Activated CD8-positive, alpha-beta memory T cell treated with anti-CD3 and anti-CD28 coated beads for 24 hours (primary cell): ENCODE results near the gene CDON.

ENCODE experiments used
- DNase-seq: peaks from one replicate; pipeline ENCODE4 v3.0.0-alpha.2; 2020

The CDON gene

DNA sequence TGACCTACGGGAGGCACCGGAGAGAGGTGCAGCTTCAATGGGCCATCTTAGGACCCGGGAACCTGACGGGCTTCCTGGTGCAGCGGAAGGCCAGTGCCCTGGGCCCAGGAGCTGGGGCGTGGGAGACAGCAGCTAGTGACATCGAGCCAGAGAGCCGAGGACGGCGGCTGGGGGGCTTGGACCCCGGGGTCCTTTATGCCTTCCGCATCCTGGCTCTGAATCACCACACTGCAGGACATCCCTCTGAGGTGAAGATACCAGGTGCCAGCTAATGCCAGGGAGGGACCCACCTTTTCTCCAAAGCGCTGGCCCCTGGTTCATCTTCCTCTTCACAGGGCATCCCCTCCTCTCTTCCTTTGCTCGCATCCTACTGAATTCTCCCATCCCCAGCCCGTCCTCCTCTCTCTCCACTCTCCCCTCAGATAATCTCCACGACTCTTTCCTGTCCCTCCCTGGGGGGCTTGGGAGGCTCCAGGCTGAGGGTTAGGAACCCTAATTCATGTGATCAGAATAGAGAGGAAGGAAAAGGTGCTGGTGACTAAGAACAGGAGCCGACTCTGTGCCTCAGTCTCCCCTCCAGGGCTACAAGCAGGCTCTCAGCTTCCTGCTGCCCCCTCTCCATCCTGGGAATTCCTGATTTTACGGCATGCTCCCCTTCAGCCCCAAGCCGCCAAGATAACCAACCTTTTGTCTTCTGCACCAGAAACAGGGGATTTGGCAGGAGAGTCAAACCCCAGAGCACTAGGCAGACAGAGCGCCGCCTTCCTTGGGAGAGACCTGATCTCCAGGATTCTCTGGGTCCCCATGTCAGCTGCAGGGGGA lies 108.3 kb downstream of the CDON start:
- DNase-seq, result no peak

GRCh38 chr11:125953401-125953935 lies 109.2 kb downstream of the CDON start:
- DNase-seq, result no peak

DNA sequence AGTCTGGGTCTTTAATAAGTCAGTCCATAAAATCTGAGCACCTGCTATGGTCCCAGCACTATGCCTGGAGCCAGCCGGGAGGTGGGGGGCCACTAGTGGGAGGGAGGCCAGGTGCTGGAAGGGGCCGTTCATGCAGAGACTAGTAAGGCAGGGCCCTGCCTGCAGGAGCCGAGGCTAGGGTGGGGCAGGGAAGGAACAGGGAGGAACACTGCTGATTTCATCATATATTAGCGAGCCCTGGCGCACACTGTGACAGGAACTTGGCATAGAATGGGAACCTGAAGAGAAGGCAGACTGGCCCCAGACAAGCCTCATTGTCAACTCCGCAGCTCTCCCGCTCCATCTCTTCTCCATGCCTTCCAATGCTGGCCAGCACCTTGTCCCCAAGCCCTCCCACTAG lies 109.7 kb downstream of the CDON start:
- no peak for DNase-seq

DNA sequence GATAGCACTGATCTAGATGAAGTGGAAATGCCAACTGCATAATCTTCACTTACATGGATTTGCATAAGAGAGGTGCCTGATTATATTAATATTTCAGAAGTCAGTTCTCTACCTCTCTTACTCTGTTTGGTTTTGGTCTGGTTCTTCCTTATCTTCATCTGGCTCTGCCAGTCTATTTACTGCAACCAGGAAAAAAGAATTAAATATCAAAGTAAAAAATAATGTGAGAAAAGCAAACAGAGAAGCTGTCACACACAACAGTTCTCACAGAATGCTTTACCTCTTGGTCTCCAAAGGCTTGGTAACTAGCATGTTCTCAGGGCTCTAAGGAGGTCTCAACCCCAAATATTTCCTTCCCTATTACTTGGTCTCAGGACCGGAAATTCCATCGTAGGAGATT lies 110.1 kb downstream of the CDON start:
- DNase-seq, result no peak

DNA sequence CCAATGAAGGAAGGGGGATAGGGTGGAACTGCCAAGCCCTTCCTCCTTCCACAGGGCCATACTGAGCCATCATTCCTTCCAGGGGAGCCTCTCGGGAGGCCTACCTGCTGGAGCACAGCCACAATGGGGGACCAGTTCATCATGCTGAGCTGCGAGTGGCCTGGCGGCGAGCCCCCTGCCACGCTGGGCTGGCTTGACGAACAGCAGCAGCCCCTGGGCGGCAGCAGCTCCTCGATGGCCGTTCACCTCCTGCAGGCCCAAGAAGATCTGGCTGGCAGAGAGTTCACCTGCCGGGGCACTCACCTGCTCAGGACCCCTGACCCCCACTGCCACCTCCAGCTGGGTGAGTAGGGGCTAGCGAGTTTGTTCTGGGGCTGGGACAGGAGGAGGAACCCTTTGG lies 110.9 kb downstream of the CDON start:
- DNase-seq, result no peak

GRCh38 chr11:125950696-125951651 lies 111.7 kb downstream of the CDON start:
- no peak for DNase-seq

GRCh38 chr11:125950178-125950490 lies 112.5 kb downstream of the CDON start:
- DNase-seq, result no peak

DNA sequence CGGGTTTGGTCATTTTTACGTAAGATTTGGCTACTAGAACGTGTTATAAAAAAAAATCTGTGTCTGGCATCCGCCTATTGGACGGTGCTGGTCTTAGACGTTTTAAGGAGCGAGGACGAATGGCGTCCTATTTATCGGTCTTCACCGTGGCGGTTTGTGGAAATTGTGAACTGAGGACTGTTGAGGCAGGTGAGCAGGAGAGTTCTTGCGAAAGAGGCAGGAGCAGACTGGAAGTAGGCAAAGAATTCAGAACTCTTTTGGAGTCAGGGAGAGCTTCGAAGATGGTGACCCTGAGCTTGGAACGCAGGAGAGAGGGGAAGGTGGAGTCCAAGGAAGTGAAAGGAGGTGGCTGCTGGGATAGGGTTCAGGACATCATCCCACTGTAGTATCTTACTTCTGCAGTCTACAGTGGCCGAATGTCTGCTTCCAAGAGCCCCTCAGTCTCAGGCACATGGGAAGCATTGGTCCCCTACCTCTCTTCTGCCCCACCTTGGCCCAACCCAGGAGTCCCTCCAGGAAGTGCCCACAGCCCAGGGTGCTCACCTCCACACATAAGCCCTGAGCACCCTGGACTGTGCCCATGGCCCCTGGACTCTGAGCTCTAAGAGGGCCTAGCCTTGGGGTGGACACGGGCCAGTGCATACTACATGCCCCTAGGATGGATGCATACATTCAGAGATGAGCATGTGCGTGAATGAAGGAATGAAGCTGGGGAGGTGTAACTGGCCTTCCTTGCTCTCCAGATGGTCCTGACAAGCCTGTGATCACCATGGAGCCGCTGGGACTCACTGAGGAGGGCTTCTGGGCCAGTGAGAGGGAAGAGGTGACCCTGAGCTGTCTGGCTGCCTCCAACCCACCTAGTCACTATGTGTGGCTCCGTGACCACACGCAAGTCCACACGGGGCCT lies 113.1 kb downstream of the CDON start:
- no peak for DNase-seq

DNA sequence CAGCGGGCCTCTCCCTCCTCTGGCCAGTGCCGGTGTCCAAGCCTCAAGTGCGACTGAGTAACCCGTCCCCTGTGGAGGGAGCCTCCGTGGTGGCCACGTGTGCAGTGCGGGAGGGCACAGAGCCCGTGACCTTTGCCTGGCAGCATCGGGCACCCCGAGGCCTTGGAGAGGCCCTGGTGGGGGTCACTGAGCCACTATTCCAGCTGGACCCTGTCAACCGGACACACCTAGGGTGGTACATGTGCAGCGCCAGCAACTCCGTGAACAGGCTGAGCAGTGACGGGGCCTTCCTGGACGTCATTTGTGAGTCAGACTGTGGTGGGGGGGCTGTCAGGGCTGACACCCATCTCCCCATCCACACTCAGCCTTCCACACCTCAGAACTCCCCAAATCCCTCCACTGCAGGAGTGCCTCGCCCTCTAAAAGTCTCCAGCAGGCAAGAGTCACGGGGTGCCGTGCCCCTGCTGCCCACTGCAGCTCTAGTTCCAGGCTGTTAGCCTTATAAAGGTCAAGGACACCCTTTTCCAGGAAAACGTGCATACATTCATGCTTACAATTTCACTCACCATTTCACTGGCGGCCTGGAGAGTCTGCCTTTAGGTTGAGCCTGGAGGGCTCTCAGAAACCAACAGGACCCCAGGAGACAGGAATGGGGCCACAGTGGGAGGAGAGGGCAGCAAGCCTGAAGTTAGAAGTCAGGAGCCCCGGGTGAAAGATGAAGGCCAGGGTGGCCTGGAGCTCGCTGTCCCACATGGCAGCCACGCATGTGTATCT lies 114.2 kb downstream of the CDON start:
- DNase-seq, result no peak

DNA sequence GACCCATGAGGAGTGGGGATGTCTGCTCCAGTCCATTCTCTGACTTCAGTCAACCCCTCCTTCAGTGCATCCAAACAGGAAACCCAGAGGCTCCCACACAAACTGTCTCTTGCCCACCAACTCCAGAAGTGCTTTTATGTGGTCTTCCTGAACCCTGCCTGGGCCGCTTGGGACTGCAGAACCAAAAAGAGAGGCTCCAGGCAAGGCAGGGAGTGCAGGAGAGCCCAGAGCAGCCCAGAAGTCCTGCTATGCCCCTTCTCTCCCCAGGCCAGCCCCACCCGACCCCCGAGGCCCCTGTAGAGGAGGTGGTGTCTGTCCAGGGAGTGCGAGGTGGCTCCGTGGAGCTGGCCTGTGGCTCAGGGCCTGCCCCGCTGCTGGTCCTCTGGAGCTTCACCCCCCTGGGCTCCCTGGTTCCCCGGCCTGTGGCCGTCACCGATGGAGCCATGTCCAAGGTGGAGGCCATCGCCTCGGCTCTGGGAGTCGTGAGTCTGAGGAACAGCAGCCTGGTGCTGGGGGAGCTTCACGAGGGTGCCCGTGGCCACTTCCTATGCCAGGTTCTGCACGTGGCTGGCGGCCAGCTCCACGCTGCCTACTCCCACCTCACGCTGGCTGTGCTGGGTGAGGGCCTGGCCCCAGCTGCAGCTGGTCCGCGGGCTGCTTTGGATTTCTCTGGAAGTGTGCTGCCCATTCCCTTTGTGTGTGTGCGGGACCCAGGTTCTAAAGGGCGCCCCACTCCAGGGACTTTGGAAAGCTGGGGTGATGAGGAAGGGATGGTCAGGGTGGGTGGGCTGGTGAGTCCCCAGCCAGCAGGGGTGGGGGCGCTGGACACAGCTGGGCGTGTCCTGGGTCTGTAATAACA lies 115.0 kb downstream of the CDON start:
- DNase-seq, result no peak

DNA sequence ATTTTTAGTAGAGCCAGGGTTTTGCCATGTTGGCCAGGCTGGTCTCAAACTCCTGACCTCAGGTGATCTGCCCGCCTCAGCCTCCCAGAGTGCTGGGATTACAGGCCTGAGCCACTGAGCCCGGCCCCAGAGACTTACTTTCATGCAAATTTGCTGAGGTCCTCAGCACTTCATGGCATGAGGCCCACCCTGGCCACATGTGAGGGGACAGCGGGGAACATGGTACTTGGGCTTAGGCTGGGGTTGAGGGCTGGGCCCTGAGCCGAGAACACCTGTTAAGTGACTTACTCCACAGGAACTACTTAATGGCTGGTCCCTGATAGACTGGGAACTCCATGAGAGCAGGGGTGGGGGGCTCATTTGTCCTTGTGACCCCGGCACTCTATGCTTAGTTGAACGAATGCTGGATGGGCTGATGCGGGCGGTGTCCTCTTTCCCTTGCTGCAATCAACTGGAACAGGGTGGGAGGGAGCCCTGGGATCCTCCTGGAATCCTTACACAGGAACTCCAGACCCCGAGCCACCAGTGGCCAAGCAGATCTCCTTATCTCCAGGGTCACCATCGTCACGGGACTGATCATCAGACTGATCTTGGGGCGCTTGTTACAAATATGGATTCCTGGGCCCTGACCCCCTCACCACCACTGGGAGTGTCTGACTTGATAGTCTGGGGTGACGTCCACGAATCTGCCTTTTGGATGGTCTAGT lies 115.8 kb downstream of the CDON start:
- DNase-seq, result peak; percentile 42

GRCh38 chr11:125945797-125946520 lies 116.7 kb downstream of the CDON start, which contains the start of gene VSIG10L2:
Gene VSIG10L2, plus strand, starts transcription at chr11:125946044. Its CDS starts 12 bp downstream, at chr11:125946056.
- peak; percentile 47 for DNase-seq

DNA sequence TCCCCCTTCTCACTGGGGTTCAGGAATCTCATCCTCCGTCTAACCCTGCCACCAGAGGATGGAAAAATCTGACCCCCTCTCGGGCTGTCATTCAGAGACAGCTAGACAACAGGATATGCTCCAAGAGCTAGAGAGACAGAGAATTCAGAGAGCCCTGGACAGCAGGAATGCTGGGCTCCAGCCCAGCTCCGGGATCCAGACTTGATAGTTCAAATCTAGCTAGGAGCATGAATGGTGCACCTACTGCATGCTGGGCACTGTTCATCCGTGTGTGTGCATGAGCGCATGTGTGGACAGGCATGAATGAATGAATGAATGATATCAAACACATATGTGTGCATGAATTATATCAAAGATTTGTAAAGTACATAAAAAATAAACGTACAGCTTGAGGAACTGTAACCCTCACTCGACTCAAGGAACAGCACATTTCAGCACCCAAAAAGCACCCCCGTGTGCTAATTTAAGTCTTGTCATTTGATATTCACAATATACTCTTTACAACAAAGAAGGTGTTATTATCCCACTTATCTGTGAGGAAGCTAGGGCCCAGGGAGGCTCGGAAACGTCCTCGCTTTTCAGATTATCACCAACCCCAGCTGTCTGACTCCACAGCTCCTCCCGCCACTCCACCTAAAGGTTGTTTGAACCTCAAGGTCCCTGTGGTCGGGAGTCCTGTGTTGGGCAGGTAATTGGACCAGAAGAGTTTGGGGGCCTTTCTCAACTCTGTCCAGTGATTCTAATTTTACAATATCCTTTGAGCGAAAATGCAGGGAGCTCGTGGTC lies 117.5 kb downstream of the CDON start:
- DNase-seq, result no peak

- peak; percentile 48 for DNase-seq
Observed at GRCh38 chr11:125944350-125945010, 118.2 kb downstream of the CDON start.

GRCh38 chr11:125943661-125944349 lies 118.9 kb downstream of the CDON start:
- DNase-seq, result no peak

DNA sequence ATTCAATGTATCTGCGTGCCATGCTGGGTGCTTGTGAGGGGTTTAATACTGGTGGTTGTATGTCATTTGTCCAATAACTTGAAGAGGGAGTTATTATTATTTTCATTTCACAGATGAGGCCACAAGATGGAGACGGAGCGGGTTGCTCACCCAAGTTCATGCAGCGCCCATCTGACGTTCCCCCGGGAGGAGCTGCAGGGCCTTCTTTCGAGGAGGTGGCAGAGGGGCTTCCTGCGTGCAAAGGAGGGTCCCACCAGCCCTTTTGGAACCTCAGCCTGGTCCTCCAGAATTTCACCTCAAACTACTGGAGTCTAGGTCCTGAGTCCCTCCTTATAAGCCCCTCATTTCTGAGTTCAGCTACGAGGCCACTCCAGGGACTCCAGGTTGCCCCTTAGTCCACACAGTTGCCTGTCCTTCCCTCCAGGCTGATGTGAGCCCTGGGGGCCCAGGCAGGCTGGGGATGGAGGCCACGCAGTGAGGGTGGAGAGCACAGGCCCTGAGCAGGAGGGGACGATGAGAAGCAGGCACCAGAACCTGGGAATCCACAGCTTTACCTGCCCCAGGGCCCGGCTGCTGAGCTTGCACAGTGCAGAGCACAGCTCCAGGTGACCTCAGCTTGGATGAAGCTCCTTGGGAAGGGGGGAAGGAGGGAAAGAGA lies 119.8 kb downstream of the CDON start:
- DNase-seq, result peak; percentile 45
